Fibroblast of mammary gland (primary cell): ENCODE measurements around the gene DAAM1.

Experiments used
- DNase-seq: peaks from one replicate; pipeline ENCODE4 v3.0.0-alpha.2; 2010; ENCODE audit warnings: low read depth
- H3K4me3 ChIP-seq: 2 replicates; pipeline ENCODE4 v1.5.1; 2011; ENCODE audit warnings: low read depth, mild to moderate bottlenecking, low read length, moderate library complexity; ENCODE audit not compliant: control insufficient read depth
- TF ChIP-seq, protein P1 (sequence below): conservative IDR thresholded peaks from 2 replicates; pipeline ENCODE4 v1.5.1; 2011; ENCODE audit warnings: low read depth, low read length, inconsistent platforms; ENCODE audit not compliant: control insufficient read depth, insufficient read depth

Gene DAAM1

GRCh38 chr14:59362513-59362912 lies 174.0 kb downstream of the DAAM1 start:
- no peak overlapping the region for H3K4me3 ChIP-seq
- TF ChIP-seq, protein P1, sequence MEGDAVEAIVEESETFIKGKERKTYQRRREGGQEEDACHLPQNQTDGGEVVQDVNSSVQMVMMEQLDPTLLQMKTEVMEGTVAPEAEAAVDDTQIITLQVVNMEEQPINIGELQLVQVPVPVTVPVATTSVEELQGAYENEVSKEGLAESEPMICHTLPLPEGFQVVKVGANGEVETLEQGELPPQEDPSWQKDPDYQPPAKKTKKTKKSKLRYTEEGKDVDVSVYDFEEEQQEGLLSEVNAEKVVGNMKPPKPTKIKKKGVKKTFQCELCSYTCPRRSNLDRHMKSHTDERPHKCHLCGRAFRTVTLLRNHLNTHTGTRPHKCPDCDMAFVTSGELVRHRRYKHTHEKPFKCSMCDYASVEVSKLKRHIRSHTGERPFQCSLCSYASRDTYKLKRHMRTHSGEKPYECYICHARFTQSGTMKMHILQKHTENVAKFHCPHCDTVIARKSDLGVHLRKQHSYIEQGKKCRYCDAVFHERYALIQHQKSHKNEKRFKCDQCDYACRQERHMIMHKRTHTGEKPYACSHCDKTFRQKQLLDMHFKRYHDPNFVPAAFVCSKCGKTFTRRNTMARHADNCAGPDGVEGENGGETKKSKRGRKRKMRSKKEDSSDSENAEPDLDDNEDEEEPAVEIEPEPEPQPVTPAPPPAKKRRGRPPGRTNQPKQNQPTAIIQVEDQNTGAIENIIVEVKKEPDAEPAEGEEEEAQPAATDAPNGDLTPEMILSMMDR = no peak
- DNase-seq = peak; percentile 52

GRCh38 chr14:59363531-59364226 lies 175.2 kb downstream of the DAAM1 start:
- TF ChIP-seq, protein P1 = no peak
- peak; percentile 40 for DNase-seq
- H3K4me3 ChIP-seq = peak overlapping the region; percentile 9

GRCh38 chr14:59370158-59370742 lies 181.8 kb downstream of the DAAM1 start:
- H3K4me3 ChIP-seq = no peak overlapping the region
- DNase-seq = no peak
- TF ChIP-seq, protein P1 = no peak

DNA sequence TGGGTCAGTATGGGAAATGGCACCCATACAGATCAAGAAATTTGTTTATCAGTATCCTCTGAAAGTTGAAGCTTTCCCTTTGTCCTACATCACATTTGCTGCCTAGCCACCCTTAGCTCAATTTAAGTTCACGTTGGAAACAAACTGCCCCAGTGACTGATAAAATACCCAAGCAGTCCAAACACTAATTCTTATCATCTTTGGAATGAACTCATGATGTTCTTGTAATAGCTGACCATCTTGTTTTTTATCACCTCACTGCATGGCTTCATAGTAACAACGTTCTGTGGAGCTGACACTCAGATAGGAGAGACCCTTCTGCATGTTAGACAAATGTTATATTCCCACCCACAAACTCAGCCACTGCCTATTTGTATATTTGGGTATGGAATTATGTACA lies 183.3 kb downstream of the DAAM1 start:
- DNase-seq = no peak
- no peak overlapping the region for H3K4me3 ChIP-seq
- TF ChIP-seq, protein P1 = no peak

- no peak overlapping the region for H3K4me3 ChIP-seq
- DNase-seq = no peak
- TF ChIP-seq, protein P1 = no peak
Measured at GRCh38 chr14:59374048-59374447, 185.6 kb downstream of the DAAM1 start.

DNA sequence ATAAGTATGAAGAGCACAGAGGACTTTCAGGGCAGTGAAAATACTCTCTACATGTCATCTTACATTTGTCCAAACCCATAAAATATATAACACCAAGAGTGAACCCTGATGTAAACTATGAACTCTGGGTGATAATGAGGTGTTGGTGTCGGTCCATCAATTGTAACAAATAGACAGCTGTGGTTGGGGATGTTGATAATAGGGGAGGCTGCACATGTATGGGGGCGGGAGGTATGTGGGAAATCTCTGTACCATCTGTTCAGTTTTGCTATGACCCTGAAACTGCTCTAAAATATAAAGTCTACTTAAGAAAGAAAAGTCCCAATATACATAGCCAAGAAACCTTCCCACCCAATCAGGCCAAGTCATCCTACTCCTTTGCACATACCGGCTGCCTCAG lies 188.2 kb downstream of the DAAM1 start:
- TF ChIP-seq, protein P1 = no peak

GRCh38 chr14:59377491-59377890 lies 189.0 kb downstream of the DAAM1 start:
- no peak for DNase-seq
- H3K4me3 ChIP-seq = no peak overlapping the region
- TF ChIP-seq, protein P1 = no peak

More for the DNA sequence above, 188.2 kb downstream of the DAAM1 start:
- no peak overlapping the region for H3K4me3 ChIP-seq
- no peak for DNase-seq
